Head of caudate nucleus (tissue), 42 donors: ENCODE measurements around the gene CMIP.
"Not testable (repeated sequence)": the region's sequence is repeated elsewhere in the genome, so short reads cannot be mapped to it uniquely, and the experiment has no call there.

Experiments used
- DNase-seq, 42 donors: peaks; one replicate each; pipeline versions ENCODE4 v3.0.0 to v3.0.0-alpha.2; 2020 to 2021; ENCODE audit warnings: mixed read lengths in 7 of 42
- intact Hi-C: fragments of 100-400 bp; cut with DNase I; formaldehyde crosslinking; loops from one replicate; pipeline ENCODE4 v1.15.0; 2022

CMIP gene

DNA sequence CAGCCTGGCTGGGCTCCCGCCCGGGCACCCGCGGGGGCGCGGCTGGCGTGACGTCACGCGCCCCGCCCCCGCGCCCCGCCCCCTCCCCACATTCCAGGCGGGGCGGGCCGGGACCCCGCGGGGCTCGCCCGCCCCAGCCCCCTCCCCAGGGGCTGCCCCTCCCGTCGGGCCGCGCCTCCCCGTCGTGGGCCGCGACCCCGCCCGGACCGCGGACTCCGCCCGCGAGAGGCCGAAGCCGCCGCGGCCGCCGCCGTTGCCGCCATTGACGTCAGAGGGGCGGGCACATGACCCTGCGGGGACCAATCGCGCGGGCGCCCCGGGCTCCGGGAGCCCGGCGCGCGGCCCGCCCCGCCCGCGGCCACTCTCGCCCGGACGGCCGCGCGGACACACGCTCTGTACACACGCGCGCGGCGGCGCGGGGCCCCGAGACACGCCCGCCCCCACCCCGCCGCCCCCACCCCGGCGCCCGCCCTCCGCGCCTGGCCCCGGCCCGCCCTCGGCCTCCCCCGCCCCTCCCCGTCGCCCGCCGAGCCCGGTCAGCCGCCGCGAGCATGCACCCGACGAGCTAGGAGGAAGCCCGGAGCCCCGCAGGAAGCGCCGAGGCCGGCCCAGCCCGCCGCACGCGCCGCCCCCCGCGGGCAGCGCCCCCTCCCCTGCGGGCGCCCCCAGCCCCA lies at the start of gene CMIP:
TSS of gene CMIP (plus strand) at position 361 of the 674 bp plus-strand sequence.
- DNase-seq = peak in 40 of 42 donors; percentile 58 to 90 (median 80)
- intact Hi-C loops = no loop called here

DNA sequence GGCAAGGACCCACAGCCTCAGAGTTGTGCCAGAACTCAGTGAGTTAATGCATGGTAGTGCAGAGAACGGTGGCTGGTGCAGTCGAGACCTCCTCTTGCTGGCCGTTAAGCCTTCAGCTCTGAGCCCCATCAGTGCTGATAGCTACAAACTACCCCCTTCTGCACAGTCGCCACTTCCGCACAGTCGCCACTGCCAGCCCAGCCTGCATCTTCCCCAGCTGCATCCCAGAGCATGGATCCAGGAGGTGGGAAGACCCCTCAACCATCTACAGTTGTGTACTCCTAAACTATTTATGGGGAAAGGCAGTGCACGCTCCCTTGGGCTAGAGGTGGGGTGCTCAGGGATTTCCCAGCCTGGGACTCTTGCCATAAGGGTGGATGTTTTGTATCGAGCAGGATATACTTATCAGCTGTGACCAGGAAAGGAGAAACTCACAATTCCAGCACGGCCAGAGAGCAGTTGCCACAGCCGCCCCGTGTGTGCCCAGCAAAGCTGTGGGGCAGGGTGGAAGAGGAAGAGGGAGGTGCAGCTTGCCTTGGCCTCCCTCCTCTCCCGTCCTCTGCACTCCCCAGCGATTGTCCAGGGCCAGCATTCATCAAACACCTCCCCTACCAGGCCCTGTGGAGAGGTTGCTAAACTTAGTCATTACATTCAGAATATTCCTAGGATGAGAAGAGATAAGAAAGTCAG lies 49.5 kb upstream of the CMIP start:
- intact Hi-C loops = no loop called here
- peak in 1 of 42 donors; percentile 27 for DNase-seq

DNA sequence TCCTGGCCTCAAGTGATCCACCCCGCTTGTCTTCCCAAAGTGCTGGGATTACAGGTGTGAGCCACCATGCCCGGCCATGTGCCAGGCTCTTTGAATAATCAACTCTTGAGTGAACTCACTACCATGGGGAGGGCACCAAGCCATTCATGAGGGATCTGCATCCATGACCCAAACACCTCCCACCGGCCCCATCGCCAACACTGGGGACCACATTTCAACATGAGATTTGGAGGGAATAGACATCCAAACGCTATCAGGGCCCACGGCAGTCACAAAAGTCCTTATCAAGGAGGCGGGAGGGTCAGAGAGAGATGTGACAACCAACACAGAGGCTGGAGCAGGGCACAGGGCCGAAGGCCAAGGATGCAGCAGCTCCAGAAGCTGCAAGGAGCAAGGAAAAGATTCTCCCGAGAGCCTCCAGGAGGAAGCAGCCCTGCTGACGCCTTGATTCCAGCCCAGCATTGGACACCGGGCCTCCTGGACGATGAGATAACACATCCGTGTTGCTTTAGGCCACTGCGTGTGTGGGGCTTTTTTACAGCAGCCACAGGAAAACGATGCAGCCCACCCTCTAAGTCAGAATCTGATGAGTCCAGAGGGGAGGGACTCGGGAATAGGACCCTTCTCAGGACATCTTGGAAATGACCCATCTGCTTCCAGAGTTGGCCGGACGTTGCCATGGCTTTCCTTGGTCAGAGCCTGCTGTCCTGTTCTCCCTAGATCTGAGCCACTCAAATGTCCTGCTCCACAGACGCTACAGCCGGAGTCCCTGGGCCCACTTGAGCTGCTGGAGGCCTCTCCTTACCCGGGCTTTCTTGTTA lies 47.3 kb upstream of the CMIP start:
- intact Hi-C loops = no loop called here
- DNase-seq = peak in 1 of 42 donors; percentile 15

DNA sequence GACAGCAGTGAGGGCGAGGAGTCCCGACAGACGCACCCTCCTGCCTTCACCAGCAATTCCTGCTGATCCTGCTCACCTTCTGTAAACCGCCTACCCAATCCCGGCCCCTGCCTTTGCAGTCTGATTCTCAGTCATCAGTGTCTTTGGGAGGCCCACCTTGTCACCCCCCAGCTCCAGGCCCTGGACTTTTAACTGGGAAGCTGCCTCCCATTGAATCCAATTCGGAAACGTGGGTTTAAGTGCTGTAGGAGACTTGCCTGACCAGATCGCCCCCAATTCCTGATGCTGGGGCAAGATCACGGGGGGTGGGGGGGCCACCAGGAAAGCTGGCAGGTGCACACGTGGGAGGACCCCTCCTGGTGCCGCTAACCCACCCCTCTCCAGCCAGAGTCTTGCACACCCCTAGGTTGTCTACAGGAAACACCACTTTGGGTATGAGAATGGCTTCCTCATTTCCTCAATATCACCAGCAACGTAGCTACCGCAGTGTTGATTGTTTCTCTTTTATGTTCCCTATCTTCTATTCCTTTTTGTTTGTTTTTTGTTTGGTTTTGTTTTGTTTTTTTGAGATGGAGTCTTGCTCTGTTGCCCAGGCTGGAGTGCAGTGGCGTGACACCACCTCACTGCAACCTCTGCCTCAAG lies 46.6 kb upstream of the CMIP start:
- intact Hi-C loops = no loop called here
- DNase-seq = no peak

DNA sequence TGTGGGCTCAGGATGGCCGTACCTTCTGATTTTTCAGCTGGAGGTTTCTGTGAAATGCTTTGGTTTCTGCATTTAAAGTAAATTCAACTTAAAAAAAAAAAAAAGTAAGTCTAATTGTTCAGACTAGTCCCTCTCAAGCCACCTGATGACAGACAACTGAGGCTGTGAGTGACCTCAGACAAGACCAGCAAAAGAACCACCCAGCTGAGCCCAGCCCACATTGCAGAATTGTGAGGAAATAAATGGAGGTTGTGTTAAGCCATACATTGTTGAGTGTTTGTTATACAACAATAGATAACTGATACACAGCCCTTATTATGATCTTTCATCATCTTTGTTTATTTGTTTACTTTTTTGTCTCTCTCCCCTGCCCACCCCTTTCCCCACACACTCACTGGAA lies 44.7 kb upstream of the CMIP start:
- intact Hi-C loops = loop anchor here (5.0 kb wide), 1 partner anchor 337 kb away; no protein-coding TSS in a partner anchor
- no peak for DNase-seq

- DNase-seq = no peak
- intact Hi-C loops = loop anchor here (5.0 kb wide), 1 partner anchor 336 kb away; no protein-coding TSS in a partner anchor
Measured at GRCh38 chr16:81401035-81401950, 43.3 kb upstream of the CMIP start.

GRCh38 chr16:81403208-81403600 lies 41.4 kb upstream of the CMIP start:
- DNase-seq = no peak
- intact Hi-C loops = loop anchor here (2.0 to 5.0 kb wide), 2 partner anchors 320 to 334 kb away; no protein-coding TSS in a partner anchor

- intact Hi-C loops = loop anchor here (2.0 to 5.0 kb wide), 2 partner anchors 319 to 334 kb away; no protein-coding TSS in a partner anchor
- DNase-seq = peak; percentile 68 to 94 (median 84)
Measured at GRCh38 chr16:81403601-81404391, 40.8 kb upstream of the CMIP start.

GRCh38 chr16:81405002-81405401 lies 39.6 kb upstream of the CMIP start:
- not testable (repeated sequence) for DNase-seq

GRCh38 chr16:81405702-81406113 lies 38.9 kb upstream of the CMIP start:
- intact Hi-C loops = no loop called here
- no peak for DNase-seq

More at GRCh38 chr16:81405002-81405401, 39.6 kb upstream of the CMIP start:
- intact Hi-C loops = not testable (repeated sequence)

GRCh38 chr16:81408409-81408950 lies 36.1 kb upstream of the CMIP start:
- DNase-seq = no peak
- intact Hi-C loops = no loop called here

DNA sequence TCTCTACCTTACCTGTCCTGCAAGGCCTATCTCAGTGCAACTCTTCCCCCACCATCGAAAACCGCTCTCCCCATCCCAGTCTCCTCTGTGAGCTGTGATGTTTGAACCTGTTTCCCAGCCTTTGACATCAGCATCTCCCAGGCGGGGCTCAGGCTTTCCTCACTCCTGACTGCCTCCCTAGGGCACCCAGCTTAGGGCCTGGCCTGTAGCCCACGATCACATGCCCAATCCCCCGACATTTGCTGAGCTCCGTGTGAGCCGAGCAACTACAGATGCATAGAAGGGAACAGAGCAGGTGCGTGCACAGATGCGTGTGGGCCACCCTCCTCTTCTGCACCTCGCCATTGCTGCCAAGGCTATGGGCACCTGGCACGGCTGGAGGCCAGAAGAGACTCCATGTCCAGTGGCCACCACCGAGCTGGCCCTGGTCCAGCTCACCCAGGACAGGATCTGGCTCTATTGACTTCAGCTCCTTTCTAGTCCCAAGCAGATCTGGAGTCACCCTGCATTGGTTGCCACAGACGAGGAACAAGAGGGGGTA lies 35.5 kb upstream of the CMIP start:
- intact Hi-C loops = no loop called here
- DNase-seq = no peak

GRCh38 chr16:81410643-81411293 lies 33.8 kb upstream of the CMIP start:
- DNase-seq = no peak
- intact Hi-C loops = no loop called here

DNA sequence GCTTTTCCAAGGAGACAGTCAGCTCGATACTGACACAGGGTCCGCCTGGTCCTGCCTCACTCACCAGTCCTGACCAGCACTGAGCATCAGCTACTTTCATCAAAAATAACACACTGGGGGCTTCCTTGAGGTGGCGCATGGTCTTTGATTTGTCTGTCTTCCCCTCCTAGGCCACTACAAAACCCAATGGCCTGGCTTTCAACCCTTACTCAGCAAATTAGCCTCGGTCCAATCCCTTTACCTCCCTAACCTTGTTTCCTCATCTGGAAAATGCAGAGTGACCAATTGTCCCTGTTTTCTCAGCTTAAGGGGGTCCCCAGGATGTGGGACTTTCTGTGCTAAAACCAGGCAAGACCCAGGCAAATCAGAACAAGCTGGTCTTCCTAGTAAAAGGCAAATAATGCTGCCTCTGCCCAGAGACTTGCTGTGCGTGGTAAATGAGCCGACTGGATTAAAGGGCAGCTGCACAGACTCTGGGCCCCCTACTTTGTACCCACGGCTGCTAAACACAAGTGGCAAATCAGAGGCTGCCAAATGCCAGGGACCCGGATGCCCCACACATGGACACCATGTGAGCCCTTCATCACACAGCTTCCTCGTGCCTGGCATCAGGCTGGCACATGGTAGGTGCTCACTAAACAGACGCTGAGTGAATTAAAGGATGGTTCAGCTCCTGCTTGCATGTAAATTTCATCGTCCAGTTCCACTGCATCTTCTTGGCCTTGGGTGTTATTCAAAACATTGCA lies 31.2 kb upstream of the CMIP start:
- intact Hi-C loops = no loop called here

GRCh38 chr16:81415751-81416150 lies 28.9 kb upstream of the CMIP start:
- peak in 3 of 42 donors; percentile 8 to 30 (median 11) for DNase-seq
- intact Hi-C loops = no loop called here

More for the DNA sequence above, 31.2 kb upstream of the CMIP start:
- DNase-seq = no peak
